Measurements from ENCODE around the gene UGT1A5. TPM values are rescaled to one million over a fixed set of nuclear protein-coding genes. Genes with fewer than 3 reads are reported as not detected.

UGT1A5 gene
- total RNA-seq, 2 experiments from 2014 or later: not detected

- peaks cover 7% of the 10 kb centered on the region for H3K27me3 Mint-ChIP-seq
- no peak for DNase-seq
- no peaks in the 10 kb centered on the region for H3K9me3 Mint-ChIP-seq
- ChIA-PET POLR2A (no interaction called here), CTCF (no interaction called here)
- no peaks in the 10 kb centered on the region for H3K36me3 Mint-ChIP-seq (ENCODE audit: low read depth)
- no peak overlapping the region for H3K4me3 Mint-ChIP-seq
- H3K4me1 Mint-ChIP-seq: peaks cover 4% of the 10 kb centered on the region
- H3K27ac Mint-ChIP-seq: no peak overlapping the region
Observed at GRCh38 chr2:233803292-233803911, 90.7 kb downstream of the UGT1A5 start.

GRCh38 chr2:233803994-233804393 is 91.3 kb downstream of the UGT1A5 start:
- H3K4me3 Mint-ChIP-seq: no peak overlapping the region
- no peaks in the 10 kb centered on the region for H3K9me3 Mint-ChIP-seq
- CTCF ChIA-PET: no interaction called here
- POLR2A ChIA-PET: no interaction called here
- H3K4me1 Mint-ChIP-seq: peaks cover 4% of the 10 kb centered on the region
- DNase-seq: peak; percentile 11
- no peaks in the 10 kb centered on the region for H3K36me3 Mint-ChIP-seq (ENCODE audit: low read depth)
- no peak overlapping the region for H3K27ac Mint-ChIP-seq
- peaks cover 7% of the 10 kb centered on the region for H3K27me3 Mint-ChIP-seq

- H3K4me1 Mint-ChIP-seq: no peaks in the 10 kb centered on the region
- DNase-seq: no peak
- H3K27ac Mint-ChIP-seq: no peak overlapping the region
- ChIA-PET CTCF (no interaction called here), POLR2A (no interaction called here)
- no peaks in the 10 kb centered on the region for H3K36me3 Mint-ChIP-seq (ENCODE audit: low read depth)
- H3K4me3 Mint-ChIP-seq: no peak overlapping the region
- H3K9me3 Mint-ChIP-seq: no peaks in the 10 kb centered on the region
- H3K27me3 Mint-ChIP-seq: peaks cover 13% of the 10 kb centered on the region
Observed at GRCh38 chr2:233807215-233807865, 94.6 kb downstream of the UGT1A5 start.

GRCh38 chr2:233807966-233808935 is 95.5 kb downstream of the UGT1A5 start:
- H3K36me3 Mint-ChIP-seq (ENCODE audit: low read depth): no peaks in the 10 kb centered on the region
- H3K4me1 Mint-ChIP-seq: no peaks in the 10 kb centered on the region
- H3K27me3 Mint-ChIP-seq: peaks cover 13% of the 10 kb centered on the region
- CTCF ChIA-PET: no interaction called here
- H3K27ac Mint-ChIP-seq: no peak overlapping the region
- POLR2A ChIA-PET: no interaction called here
- H3K4me3 Mint-ChIP-seq: no peak overlapping the region
- DNase-seq: no peak
- H3K9me3 Mint-ChIP-seq: no peaks in the 10 kb centered on the region

- H3K27me3 Mint-ChIP-seq: peaks cover 15% of the 10 kb centered on the region
- H3K9me3 Mint-ChIP-seq: no peaks in the 10 kb centered on the region
- H3K36me3 Mint-ChIP-seq (ENCODE audit: low read depth): no peaks in the 10 kb centered on the region
- DNase-seq: no peak
- no peaks in the 10 kb centered on the region for H3K4me1 Mint-ChIP-seq
- POLR2A ChIA-PET: no interaction called here
- no peak overlapping the region for H3K4me3 Mint-ChIP-seq
- CTCF ChIA-PET: no interaction called here
- H3K27ac Mint-ChIP-seq: no peak overlapping the region
Observed at GRCh38 chr2:233810385-233810784, 97.7 kb downstream of the UGT1A5 start.

GRCh38 chr2:233811087-233811486 is 98.4 kb downstream of the UGT1A5 start:
- H3K27me3 Mint-ChIP-seq: peaks cover 13% of the 10 kb centered on the region
- no peaks in the 10 kb centered on the region for H3K36me3 Mint-ChIP-seq (ENCODE audit: low read depth)
- H3K4me3 Mint-ChIP-seq: no peak overlapping the region
- DNase-seq: no peak
- no peaks in the 10 kb centered on the region for H3K9me3 Mint-ChIP-seq
- no peaks in the 10 kb centered on the region for H3K4me1 Mint-ChIP-seq
- ChIA-PET CTCF (no interaction called here), POLR2A (no interaction called here)
- H3K27ac Mint-ChIP-seq: no peak overlapping the region

- ChIA-PET CTCF (no interaction called here), POLR2A (no interaction called here)
- H3K27me3 Mint-ChIP-seq: peaks cover 13% of the 10 kb centered on the region
- no peaks in the 10 kb centered on the region for H3K36me3 Mint-ChIP-seq (ENCODE audit: low read depth)
- no peak for DNase-seq
- H3K9me3 Mint-ChIP-seq: no peaks in the 10 kb centered on the region
- no peak overlapping the region for H3K27ac Mint-ChIP-seq
- no peaks in the 10 kb centered on the region for H3K4me1 Mint-ChIP-seq
- no peak overlapping the region for H3K4me3 Mint-ChIP-seq
Observed at GRCh38 chr2:233811732-233812131, 99.0 kb downstream of the UGT1A5 start.

GRCh38 chr2:233813236-233814055 is 100.7 kb downstream of the UGT1A5 start:
- H3K27me3 Mint-ChIP-seq: peaks cover 15% of the 10 kb centered on the region
- no peak for DNase-seq
- ChIA-PET POLR2A (no interaction called here), CTCF (no interaction called here)
- H3K27ac Mint-ChIP-seq: no peak overlapping the region
- H3K4me1 Mint-ChIP-seq: no peaks in the 10 kb centered on the region
- no peak overlapping the region for H3K4me3 Mint-ChIP-seq
- no peaks in the 10 kb centered on the region for H3K36me3 Mint-ChIP-seq (ENCODE audit: low read depth)
- H3K9me3 Mint-ChIP-seq: no peaks in the 10 kb centered on the region

GRCh38 chr2:233814056-233814835 is 101.5 kb downstream of the UGT1A5 start:
- no peak overlapping the region for H3K27ac Mint-ChIP-seq
- H3K36me3 Mint-ChIP-seq (ENCODE audit: low read depth): no peaks in the 10 kb centered on the region
- ChIA-PET POLR2A (no interaction called here), CTCF (no interaction called here)
- no peak for DNase-seq
- H3K9me3 Mint-ChIP-seq: no peaks in the 10 kb centered on the region
- H3K4me3 Mint-ChIP-seq: no peak overlapping the region
- peaks cover 15% of the 10 kb centered on the region for H3K27me3 Mint-ChIP-seq
- H3K4me1 Mint-ChIP-seq: no peaks in the 10 kb centered on the region

GRCh38 chr2:233815861-233816260 is 103.2 kb downstream of the UGT1A5 start:
- ChIA-PET POLR2A (no interaction called here), CTCF (no interaction called here)
- Mint-ChIP-seq H3K9me3 (no peaks in the 10 kb centered on the region), H3K4me3 (no peak overlapping the region), H3K27me3 (peaks cover 9% of the 10 kb centered on the region), H3K27ac (no peak overlapping the region), H3K4me1 (no peaks in the 10 kb centered on the region), H3K36me3 (ENCODE audit: low read depth) (no peaks in the 10 kb centered on the region)
- DNase-seq: no peak

GRCh38 chr2:233816334-233816733 is 103.6 kb downstream of the UGT1A5 start:
- H3K4me1 Mint-ChIP-seq: no peaks in the 10 kb centered on the region
- ChIA-PET CTCF (no interaction called here), POLR2A (no interaction called here)
- no peak for DNase-seq
- peaks cover 9% of the 10 kb centered on the region for H3K27me3 Mint-ChIP-seq
- no peak overlapping the region for H3K4me3 Mint-ChIP-seq
- no peak overlapping the region for H3K27ac Mint-ChIP-seq
- H3K9me3 Mint-ChIP-seq: no peaks in the 10 kb centered on the region
- no peaks in the 10 kb centered on the region for H3K36me3 Mint-ChIP-seq (ENCODE audit: low read depth)

GRCh38 chr2:233816771-233817170 is 104.1 kb downstream of the UGT1A5 start:
- H3K4me3 Mint-ChIP-seq: no peak overlapping the region
- no peaks in the 10 kb centered on the region for H3K4me1 Mint-ChIP-seq
- ChIA-PET POLR2A (no interaction called here), CTCF (no interaction called here)
- peaks cover 9% of the 10 kb centered on the region for H3K27me3 Mint-ChIP-seq
- DNase-seq: no peak
- no peaks in the 10 kb centered on the region for H3K36me3 Mint-ChIP-seq (ENCODE audit: low read depth)
- H3K9me3 Mint-ChIP-seq: no peaks in the 10 kb centered on the region
- no peak overlapping the region for H3K27ac Mint-ChIP-seq

Measured in activated CD4-positive, alpha-beta memory T cell treated with anti-CD3 and anti-CD28 coated beads, Interleukin-2, amount 10 ng/mL, durations not matched to agents 7 days and 5 days (primary cell).